Cerebellar nuclear complex (tissue), 1 donor: ENCODE results near the gene DDX52.
A peak's percentile ranks its signal among the peaks of the same experiment; 100 is the strongest.
"Not testable (repeated sequence)": the region's sequence is repeated elsewhere in the genome, so short reads cannot be mapped to it uniquely, and the experiment has no call there.

Source experiments
- DNase-seq, 2 experiments: peaks; one replicate each; lab custom pipeline; 2025; lab: John Stamatoyannopoulos, UW

Gene DDX52

GRCh38 chr17:37643118-37643766 is at the start of gene DDX52:
DDX52 (minus strand) TSS chr17:37643446; CDS start chr17:37643420, 26 bp downstream.
- DNase-seq = peak in 1 of 2 experiments; percentile 51

GRCh38 chr17:37691807-37692206 is 48.6 kb upstream of the DDX52 start:
- DNase-seq = no peak

GRCh38 chr17:37689317-37689716 is 46.1 kb upstream of the DDX52 start:
- no peak for DNase-seq

GRCh38 chr17:37683454-37683984 is 40.3 kb upstream of the DDX52 start:
- DNase-seq = no peak

GRCh38 chr17:37682007-37682406 is 38.8 kb upstream of the DDX52 start:
- DNase-seq = no peak

- DNase-seq = not testable (repeated sequence)
These were observed 36.7 kb upstream of the DDX52 start for GRCh38 chr17:37679995-37680394.

- DNase-seq = no peak
These were observed 34.8 kb upstream of the DDX52 start for GRCh38 chr17:37678036-37678435.

- no peak for DNase-seq
These were observed 33.8 kb upstream of the DDX52 start for GRCh38 chr17:37677021-37677420.

GRCh38 chr17:37676115-37676925 is 33.1 kb upstream of the DDX52 start:
- no peak for DNase-seq

- DNase-seq = no peak
These were observed 31.3 kb upstream of the DDX52 start for GRCh38 chr17:37674511-37674910.

- DNase-seq = no peak
These were observed 30.1 kb upstream of the DDX52 start for GRCh38 chr17:37673386-37673785.

- DNase-seq = no peak
These were observed 29.4 kb upstream of the DDX52 start for GRCh38 chr17:37672548-37673078.

GRCh38 chr17:37671824-37672547 is 28.7 kb upstream of the DDX52 start:
- DNase-seq = no peak

- DNase-seq = no peak
These were observed 28.0 kb upstream of the DDX52 start for GRCh38 chr17:37671028-37671823.

- DNase-seq = no peak
These were observed 23.8 kb upstream of the DDX52 start for GRCh38 chr17:37667039-37667438.

- DNase-seq = no peak
These were observed 21.0 kb upstream of the DDX52 start for GRCh38 chr17:37664214-37664613.

- no peak for DNase-seq
These were observed 19.1 kb upstream of the DDX52 start for GRCh38 chr17:37662353-37662752.

GRCh38 chr17:37661400-37662014 is 18.3 kb upstream of the DDX52 start:
- no peak for DNase-seq

- no peak for DNase-seq
These were observed 16.7 kb upstream of the DDX52 start for GRCh38 chr17:37659925-37660324.

GRCh38 chr17:37657202-37657601 is 14.0 kb upstream of the DDX52 start:
- no peak for DNase-seq

- no peak for DNase-seq
These were observed 8.6 kb upstream of the DDX52 start for GRCh38 chr17:37651849-37652248.
